HEK293T (cell line): ENCODE results near the gene ARHGAP26.

ENCODE experiments used
- CTCF ChIA-PET: fragments of 350-600 bp; formaldehyde crosslinking; extraction: SDS; loops from one replicate; lab custom pipeline; 2021; ENCODE audit warnings: antibody characterized with exemption, inconsistent platforms; lab: Yijun Ruan, JAX
- POLR2A ChIA-PET: fragments of 350-600 bp; formaldehyde crosslinking; extraction: SDS; loops from one replicate; lab custom pipeline; 2020; ENCODE audit warnings: antibody characterized with exemption, inconsistent platforms; lab: Yijun Ruan, JAX
- DNase-seq: peaks from one replicate; pipeline ENCODE4 v3.0.0; 2012; ENCODE audit warnings: mixed read lengths; ENCODE audit errors: extremely low spot score
- ARNT ChIP-seq: fragments of 450-650 bp; IDR thresholded peaks from 2 replicates; pipeline ENCODE4 v1.6.1; 2017; ENCODE audit warnings: mild to moderate bottlenecking
- BHLHE40 ChIP-seq: fragments of 450-650 bp; IDR thresholded peaks from 2 replicates; pipeline ENCODE4 v1.6.1; 2016; ENCODE audit warnings: mild to moderate bottlenecking, moderate library complexity, borderline replicate concordance
- CTBP1 ChIP-seq: fragments of 450-650 bp; IDR thresholded peaks from 2 replicates; pipeline ENCODE4 v1.6.1; 2016; ENCODE audit warnings: borderline replicate concordance
- ELF4 ChIP-seq: fragments of 450-650 bp; IDR thresholded peaks from 2 replicates; pipeline ENCODE4 v1.6.1; 2017; ENCODE audit warnings: antibody characterized with exemption
- FOXA1 ChIP-seq: fragments of 450-650 bp; IDR thresholded peaks from 2 replicates; pipeline ENCODE4 v1.6.1; 2016; ENCODE audit warnings: mild to moderate bottlenecking
- FOXK2 ChIP-seq: fragments of 450-650 bp; IDR thresholded peaks from 2 replicates; pipeline ENCODE4 v1.6.1; 2016; ENCODE audit warnings: mild to moderate bottlenecking
- FOXM1 ChIP-seq: fragments of 450-650 bp; IDR thresholded peaks from 2 replicates; pipeline ENCODE4 v1.6.1; 2017; ENCODE audit warnings: mild to moderate bottlenecking, borderline replicate concordance
- HDGF ChIP-seq: fragments of 450-650 bp; IDR thresholded peaks from 2 replicates; pipeline ENCODE4 v1.6.1; 2017; ENCODE audit warnings: antibody characterized with exemption, borderline replicate concordance
- L3MBTL2 ChIP-seq: fragments of 450-650 bp; conservative IDR thresholded peaks from 2 replicates; pipeline ENCODE4 v1.6.1; 2016; ENCODE audit warnings: mild to moderate bottlenecking
- LEF1 ChIP-seq: fragments of 450-650 bp; IDR thresholded peaks from 2 replicates; pipeline ENCODE4 v1.6.1; 2017; ENCODE audit warnings: mild to moderate bottlenecking, borderline replicate concordance
- NFRKB ChIP-seq: fragments of 450-650 bp; IDR thresholded peaks from 2 replicates; pipeline ENCODE4 v1.6.1; 2016; ENCODE audit warnings: mild to moderate bottlenecking, moderate library complexity
- SP1 ChIP-seq: fragments of 450-650 bp; IDR thresholded peaks from 2 replicates; pipeline ENCODE4 v1.6.1; 2017
- SUZ12 ChIP-seq: fragments of 450-650 bp; IDR thresholded peaks from 2 replicates; pipeline ENCODE4 v1.6.1; 2016; ENCODE audit warnings: mild to moderate bottlenecking
- TARDBP ChIP-seq: fragments of 450-650 bp; IDR thresholded peaks from 2 replicates; pipeline ENCODE4 v1.6.1; 2016
- ZNF384 ChIP-seq: fragments of 450-650 bp; IDR thresholded peaks from 2 replicates; pipeline ENCODE4 v1.6.1; 2016
- TF ChIP-seq, protein P1 (sequence below): fragments of 450-650 bp; IDR thresholded peaks from 2 replicates; pipeline ENCODE4 v1.6.1; 2016

ARHGAP26 gene

DNA sequence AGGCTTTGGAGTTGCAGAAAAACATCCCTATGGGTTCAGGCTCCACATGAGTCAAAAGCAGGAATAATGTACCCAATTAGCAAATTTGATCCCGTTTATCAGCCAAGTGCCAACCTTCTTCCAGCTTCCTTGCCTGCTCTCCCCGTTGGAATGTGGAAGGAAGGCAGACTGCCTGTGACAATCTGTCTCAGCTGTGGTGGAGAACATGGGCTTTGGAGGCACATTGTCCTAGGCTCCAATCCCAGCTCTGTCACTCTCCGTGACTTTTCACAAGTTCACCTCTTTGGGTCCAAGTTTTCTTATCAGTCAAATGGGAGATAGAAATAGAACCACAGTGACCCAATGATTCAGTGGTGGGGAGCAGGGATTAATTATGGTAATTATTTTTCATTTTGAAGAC lies 113.9 kb downstream of the ARHGAP26 start:
- POLR2A ChIA-PET, result no interaction called here
- no peak for DNase-seq
- CTCF ChIA-PET, result interaction anchor here (1.2 to 6.2 kb wide), 2 partner anchors 136 to 169 kb away, joined by 4 to 68 read pairs; no protein-coding TSS in a partner anchor
- TF ChIP-seq L3MBTL2 (no peak), FOXK2 (no peak), HDGF (no peak), FOXA1 (no peak), BHLHE40 (no peak), ELF4 (no peak), SUZ12 (no peak), ARNT (no peak), NFRKB (no peak), SP1 (no peak), ZNF384 (no peak), CTBP1 (no peak), FOXM1 (no peak), LEF1 (no peak)
- TF ChIP-seq, protein P1, sequence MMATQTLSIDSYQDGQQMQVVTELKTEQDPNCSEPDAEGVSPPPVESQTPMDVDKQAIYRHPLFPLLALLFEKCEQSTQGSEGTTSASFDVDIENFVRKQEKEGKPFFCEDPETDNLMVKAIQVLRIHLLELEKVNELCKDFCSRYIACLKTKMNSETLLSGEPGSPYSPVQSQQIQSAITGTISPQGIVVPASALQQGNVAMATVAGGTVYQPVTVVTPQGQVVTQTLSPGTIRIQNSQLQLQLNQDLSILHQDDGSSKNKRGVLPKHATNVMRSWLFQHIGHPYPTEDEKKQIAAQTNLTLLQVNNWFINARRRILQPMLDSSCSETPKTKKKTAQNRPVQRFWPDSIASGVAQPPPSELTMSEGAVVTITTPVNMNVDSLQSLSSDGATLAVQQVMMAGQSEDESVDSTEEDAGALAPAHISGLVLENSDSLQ, result no peak

DNA sequence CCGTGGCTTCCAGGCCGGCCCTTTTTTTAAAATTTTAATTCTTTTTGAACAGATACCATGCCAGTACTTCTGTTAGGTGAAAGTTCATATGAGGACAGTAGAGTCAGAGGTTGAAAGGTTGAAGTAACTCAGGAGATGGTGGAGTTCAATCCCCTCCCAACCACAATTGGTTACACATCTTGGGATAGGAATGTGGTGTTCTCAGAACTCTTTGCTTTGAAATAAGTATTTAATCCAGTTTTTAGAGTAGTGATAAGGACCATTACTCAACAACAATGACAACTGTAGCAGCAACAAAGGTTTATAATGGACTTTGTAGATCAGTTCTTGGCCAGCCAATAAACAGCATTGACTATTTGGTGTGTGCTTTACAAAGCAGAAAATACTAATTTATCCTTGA lies 116.0 kb downstream of the ARHGAP26 start:
- no peak for DNase-seq
- ChIA-PET CTCF (interaction anchor here (0.9 kb wide), 1 partner anchor 138 kb away, joined by 3 read pairs; no protein-coding TSS in a partner anchor), POLR2A (no interaction called here)
- TF ChIP-seq HDGF (no peak), CTBP1 (no peak), TARDBP (no peak), L3MBTL2 (no peak), ARNT (no peak), FOXK2 (no peak), BHLHE40 (no peak), ELF4 (no peak), ZNF384 (no peak), SP1 (no peak), FOXA1 (no peak), NFRKB (no peak), SUZ12 (no peak), LEF1 (no peak)
- TF ChIP-seq, protein P1, result no peak

- no peak for DNase-seq
- TF ChIP-seq NFRKB, result no peak
- no peak for TF ChIP-seq ZNF384
- TF ChIP-seq HDGF, result no peak
- TF ChIP-seq SP1, result no peak
- no peak for TF ChIP-seq BHLHE40
- no peak for TF ChIP-seq LEF1
- no peak for TF ChIP-seq FOXA1
- no peak for TF ChIP-seq L3MBTL2
- no peak for TF ChIP-seq TARDBP
- TF ChIP-seq, protein P1, result no peak
- no peak for TF ChIP-seq FOXM1
- no peak for TF ChIP-seq FOXK2
- no peak for TF ChIP-seq CTBP1
- TF ChIP-seq SUZ12, result no peak
- ChIA-PET CTCF (interaction anchor here (0.5 to 3.7 kb wide), 6 partner anchors 10 to 588 kb away, joined by 3 to 32 read pairs (median 8); no protein-coding TSS in a partner anchor), POLR2A (no interaction called here)
Observed at GRCh38 chr5:142886956-142887355, 116.8 kb downstream of the ARHGAP26 start.

DNA sequence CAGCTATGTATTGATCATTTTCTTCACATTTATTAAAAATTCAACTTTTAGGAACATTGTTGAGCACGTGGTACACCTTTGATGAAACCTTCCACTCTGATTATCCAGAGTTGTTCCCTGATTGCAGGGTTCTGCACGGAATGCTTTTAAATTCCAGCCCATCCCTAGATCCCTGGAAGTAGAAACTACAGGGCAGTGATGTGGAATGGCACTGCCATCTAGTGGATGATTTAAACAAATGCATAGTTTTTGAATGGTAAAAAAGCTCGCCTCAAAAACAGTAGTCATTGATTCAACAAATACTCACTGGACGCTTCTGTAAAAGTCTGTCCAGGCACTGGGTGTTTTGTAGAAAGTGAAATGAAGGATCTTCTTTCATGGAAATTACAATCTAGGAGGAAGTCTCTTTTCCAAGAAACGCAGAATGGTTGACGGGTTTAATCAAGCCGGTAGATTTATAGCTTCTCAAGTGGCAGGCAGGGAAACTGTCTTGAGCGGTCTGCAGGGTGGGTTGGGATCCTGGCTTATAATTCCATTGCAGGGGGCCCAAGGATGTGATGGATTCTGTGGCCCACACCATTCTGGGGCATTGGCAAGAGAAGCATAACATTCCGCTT lies 118.4 kb downstream of the ARHGAP26 start:
- ChIA-PET CTCF (interaction anchor here (0.6 to 3.7 kb wide), 33 partner anchors 9 to 571 kb away, joined by 3 to 36 read pairs (median 4); no protein-coding TSS in a partner anchor), POLR2A (interaction anchor here (0.5 kb wide), 1 partner anchor 32 kb away, joined by 3 read pairs; no protein-coding TSS in a partner anchor)
- TF ChIP-seq ZNF384, result no peak
- TF ChIP-seq, protein P1, result peak; percentile 12; the same call in 1 of the 2 replicates
- peak; percentile 67 for DNase-seq

DNA sequence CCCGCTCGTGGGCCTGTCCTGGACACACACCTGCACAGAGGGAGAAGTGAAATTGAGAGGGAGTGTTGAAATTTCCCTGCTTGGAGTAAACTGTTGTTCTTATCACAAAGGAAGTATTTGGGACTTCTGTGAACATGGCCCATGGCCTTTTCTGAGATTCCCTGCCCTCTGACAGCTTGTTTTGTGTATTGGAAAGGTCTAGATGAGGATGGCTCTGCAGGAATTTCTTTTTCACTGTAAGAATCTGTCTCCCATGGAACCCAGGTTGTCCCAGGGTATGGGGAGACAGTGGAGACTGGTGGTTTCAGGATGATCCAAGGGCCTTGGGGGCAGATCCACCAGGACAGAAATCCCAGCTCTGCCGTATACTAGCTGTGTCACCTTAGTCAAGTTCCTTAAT lies 121.8 kb downstream of the ARHGAP26 start:
- TF ChIP-seq FOXM1 (no peak), TARDBP (no peak), ELF4 (no peak), ZNF384 (no peak), FOXA1 (no peak), BHLHE40 (no peak), NFRKB (no peak), SUZ12 (no peak), FOXK2 (no peak), HDGF (no peak), SP1 (no peak), ARNT (no peak), CTBP1 (no peak), L3MBTL2 (no peak)
- TF ChIP-seq, protein P1, result no peak
- DNase-seq, result no peak
- CTCF ChIA-PET, result interaction anchor here (0.6 to 1.9 kb wide), 3 partner anchors 174 to 594 kb away, joined by 3 to 9 read pairs (median 4); no protein-coding TSS in a partner anchor
- POLR2A ChIA-PET, result no interaction called here
